GM19372 (cell line): ENCODE measurements around the gene TNFRSF18.

Experiments used
- ATAC-seq: cut with Tn5 transposase; IDR thresholded peaks from one replicate; pipeline ENCODE4 v1.9.1; 2021; ENCODE audit warnings: mild to moderate bottlenecking, low read depth, moderate library complexity; ENCODE audit not compliant: unreplicated experiment

The TNFRSF18 gene

DNA sequence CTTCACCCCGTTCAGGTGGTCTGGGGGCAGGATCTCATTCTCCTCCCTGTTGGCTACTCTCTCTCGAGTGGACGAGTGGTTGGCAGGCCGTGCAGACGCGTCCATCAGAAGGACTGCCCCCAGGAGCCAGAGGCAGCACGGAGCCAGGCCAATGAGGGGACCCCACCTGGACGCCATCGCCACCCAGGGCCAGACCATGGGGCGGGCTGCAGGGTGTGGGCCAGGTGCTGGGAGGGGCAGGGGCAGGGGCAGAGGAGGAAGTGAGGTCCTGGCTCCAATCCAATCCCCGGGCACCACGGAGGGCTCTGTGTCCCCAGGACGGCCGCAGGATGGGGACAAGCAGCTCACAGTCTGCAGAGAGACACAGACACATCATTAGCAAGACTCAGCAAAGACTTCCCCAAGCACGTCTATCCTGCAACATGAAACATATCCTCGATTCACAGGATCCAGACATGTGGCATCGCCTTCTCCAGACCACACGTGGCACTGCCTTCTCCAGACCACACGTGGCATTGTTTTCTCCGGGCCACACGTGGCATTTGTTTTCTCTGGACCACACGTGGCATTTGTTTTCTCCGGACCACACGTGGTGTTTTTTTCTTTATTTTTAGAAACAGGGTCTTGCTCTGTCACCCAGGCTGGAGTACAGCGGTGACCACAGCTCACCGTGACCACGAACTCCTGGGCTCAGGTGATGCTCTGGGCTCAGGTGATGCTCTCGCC lies 22.4 kb upstream of the TNFRSF18 start:
- ATAC-seq = no peak

DNA sequence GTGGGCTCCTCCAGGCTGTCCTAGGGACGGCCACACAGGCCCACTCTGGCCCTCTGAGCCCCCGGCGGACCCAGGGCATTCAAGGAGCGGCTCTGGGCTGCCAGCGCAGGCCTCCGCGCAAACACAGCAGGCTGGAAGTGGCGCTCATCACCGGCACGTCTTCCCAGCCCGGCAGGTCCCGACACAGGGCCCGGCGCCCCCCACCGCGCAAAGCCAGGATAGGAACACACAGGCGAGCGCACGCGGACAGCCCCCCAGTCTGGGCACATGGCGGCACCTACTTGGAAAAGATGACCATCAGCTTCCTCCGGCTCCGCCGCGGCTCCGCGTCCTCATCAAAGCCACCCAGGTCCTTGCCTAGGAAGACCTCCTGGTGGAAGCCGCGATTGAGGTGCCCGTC lies 21.8 kb upstream of the TNFRSF18 start:
- no peak for ATAC-seq

DNA sequence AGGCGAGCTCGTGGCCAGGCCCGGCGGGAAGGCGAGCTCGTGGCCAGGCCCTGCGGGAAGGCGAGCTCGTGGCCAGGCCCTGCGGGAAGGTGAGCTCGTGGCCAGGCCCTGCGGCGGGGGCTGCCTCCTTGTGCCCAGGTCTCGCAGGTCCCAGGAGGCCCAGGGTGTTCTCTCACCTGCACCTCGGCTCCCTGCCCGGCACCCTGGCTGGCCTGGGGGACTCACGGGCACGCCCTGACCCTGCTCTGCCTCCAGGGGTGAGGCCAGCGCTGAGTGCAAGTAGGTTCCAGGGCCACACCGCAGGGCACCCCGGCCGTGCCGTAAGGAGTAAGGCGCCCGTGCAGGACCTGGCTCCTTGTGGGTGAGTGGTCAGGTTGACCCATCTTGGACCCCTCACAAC lies 21.0 kb upstream of the TNFRSF18 start:
- no peak for ATAC-seq

DNA sequence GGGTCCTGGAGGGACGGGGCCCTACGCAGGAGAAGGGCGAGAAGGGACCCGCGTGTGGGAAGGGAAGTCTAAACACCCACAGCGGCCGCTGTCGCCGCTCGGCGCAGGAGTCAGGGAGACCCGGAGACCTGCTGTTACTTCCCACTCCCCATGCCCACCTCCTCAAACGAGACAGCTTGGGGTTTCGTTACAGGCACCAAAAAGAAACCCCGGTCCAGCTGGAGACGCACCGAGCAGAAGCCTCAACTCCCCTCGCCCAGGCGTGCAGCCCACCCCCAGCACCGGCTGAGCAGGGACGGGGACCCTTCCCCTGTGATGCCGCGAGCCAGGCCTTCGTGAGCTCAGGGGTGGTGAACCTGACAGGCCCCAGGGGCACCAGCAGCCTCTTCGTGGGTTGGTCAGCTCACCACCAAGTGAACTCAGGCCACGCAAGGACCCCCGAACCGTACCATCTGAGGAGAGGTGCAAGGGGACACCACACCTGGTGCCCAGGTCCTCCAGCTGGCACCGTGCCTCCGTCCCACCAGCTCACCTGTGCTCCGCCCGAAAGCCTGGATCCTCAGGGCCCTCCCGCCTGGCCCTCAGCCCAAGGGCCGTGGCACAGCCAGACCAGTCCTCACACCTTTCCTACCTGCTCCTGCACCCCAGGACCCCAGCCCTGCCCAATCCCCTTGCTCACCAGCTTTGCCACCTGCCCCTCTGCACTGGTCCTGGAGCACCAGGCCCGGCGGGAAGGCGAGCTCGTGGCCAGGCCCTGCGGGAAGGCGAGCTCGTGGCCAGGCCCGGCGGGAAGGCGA lies 20.4 kb upstream of the TNFRSF18 start:
- ATAC-seq = no peak

DNA sequence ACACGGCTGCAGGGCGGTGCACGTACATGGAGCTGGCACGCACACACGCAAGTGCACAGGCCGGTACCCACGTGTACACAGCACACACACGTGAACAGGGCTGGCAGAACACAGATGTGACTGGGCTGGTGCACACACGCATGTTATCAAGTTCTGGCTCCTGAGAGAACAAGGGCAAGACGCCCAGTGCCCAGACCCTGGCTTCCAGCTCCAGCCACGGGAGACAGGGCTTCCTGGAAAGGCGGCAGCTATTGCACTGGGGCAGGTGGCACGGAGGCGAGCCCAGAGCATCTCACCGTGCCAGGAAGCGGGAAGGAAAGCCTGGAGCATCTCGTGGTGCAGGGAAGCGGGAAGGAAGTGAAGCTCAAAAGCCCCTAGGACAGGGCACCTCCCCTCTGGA lies 19.5 kb upstream of the TNFRSF18 start:
- no peak for ATAC-seq

DNA sequence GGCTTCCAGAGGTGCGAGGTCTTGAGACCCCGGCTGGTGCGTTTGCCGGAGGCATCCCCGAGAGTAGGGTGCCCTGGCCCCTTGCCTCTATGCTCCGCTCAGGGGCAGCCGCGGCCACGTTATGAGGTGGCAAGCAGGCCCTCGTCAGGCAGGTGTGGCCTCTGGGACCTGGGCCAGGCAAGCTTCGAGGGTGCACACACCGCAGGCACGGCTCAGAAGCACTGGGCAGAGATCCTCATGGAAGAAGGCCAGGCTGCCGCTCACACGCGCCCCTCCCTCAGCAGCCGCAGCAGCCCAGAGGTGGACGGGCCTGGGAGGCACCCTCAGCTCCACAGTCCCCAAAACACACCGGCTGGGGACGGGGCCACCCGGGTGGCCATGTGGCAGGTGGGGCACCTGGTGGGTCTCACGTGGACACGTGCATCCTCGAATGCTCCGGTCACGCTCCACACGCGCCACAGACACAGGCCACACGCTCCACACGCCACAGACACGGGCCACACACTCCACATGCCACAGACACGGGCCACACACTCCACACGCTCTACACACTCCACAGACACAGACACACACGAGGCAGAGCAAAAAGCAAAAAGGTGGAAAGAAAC lies 18.9 kb upstream of the TNFRSF18 start:
- no peak for ATAC-seq

DNA sequence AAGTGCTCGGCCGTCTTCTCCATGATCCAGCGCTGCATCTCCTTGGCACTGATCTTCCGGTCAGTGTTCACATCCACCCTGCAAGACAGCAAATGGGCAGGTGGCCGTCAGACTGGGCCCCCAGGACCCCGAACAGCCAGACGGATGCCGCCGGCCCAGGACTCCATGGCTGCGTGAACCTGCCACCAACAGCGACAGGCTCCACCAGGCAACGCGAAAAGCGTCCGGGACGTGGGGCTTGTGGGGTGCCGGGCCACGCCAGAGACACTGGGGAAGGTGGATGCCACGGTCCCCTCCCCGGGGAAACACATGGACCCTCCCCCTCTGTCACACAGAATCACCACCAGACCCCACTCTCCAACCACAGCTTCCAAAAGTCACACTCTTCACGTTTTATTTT lies 17.5 kb upstream of the TNFRSF18 start:
- no peak for ATAC-seq

DNA sequence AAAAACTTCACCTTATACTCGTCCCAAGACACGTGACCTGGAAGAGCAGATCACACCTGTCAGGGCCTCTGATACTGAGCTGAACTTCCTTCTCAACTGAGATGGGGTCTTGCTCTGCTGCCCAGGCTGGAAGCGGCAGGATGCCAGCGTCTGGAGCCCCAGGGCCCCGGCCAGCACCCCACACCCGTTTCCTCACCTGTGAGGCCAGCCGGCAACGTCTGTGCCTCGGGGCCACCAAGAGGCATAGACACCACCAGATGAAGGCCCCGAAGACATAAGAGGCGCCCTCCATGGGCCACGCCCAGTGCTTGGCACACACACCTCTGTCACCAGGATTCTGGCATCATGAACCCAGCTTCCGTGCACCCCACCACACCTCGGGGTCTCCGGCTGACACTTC lies 16.9 kb upstream of the TNFRSF18 start:
- ATAC-seq = no peak

DNA sequence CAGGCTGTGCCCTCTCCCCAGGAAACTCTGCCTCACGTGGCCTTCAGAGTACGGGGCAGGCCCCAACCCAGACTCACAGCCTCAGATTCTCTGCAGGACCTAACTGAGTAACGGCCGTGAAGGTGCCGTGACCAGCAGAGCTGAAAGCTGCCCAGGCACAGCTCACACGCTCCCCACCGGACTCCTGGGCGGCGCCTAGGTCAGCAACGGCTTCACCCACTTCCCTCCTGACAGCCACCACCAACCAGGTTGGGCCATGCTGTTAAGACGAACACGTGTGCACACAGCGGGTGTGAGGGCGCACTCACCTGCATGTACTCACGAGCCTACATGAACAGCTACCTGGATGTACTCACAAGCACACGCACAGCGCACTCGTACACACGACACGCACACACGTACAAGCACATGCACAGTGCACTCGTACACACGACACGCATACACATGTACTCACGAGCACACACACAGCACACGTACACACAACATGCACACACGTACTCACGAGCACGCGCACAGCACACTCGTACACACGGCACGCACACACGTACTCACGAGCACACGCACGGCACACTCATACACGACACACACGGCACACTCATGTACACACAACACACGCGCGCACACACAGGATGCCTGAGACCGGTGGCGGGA lies 16.3 kb upstream of the TNFRSF18 start:
- ATAC-seq = no peak

DNA sequence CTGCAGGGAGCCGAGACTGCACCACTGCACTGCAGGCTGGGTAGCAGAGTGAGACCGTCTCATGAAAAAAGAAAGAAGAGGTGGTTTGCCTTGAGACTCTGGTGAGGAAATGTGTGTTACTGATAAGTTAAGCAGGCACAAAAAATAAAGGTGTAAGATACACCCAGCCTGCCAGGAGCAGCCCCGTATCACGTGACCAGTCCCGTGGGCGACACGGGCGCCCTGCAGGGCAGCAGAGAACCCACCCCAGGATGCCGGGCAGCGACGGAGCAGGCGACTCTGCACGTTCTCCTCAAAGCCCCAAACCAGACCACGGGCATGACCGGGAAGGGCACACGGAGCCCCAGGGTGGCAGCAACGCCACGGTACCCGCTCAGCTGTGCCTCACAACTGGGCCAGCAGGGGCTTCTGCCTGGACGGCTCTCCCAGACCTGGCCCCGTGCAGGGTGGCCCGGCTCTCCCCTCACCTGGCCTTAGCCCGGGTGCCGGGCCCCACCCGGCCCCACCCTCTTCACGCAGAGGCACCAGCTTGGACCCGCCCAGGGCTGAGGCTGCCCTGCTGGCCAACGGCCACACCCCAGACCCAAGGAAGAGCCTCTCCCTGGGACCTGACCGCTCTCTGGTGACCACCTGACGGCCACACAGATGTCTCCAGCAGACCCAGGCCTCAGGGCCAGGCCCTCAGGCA lies 15.6 kb upstream of the TNFRSF18 start:
- no peak for ATAC-seq

DNA sequence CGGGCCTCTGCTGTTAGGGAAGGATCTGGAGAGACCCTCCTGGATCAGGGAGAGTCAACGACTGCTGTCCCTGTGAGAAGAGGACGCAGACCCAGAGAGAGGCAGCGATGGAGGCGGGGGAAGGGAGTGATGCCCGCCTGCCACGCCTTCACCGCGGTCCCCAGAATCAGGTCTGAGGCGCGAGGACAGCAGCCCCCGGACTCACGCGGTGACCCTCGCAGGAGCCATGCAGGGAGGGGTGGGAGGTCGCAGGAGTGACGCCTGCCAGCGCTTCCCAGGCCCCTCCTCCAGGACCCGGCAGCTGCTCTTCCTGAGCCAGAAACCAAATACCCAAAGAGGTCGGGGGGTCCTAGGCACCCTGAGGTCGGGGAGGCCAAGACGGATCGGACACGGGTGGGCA lies 13.8 kb upstream of the TNFRSF18 start:
- no peak for ATAC-seq

DNA sequence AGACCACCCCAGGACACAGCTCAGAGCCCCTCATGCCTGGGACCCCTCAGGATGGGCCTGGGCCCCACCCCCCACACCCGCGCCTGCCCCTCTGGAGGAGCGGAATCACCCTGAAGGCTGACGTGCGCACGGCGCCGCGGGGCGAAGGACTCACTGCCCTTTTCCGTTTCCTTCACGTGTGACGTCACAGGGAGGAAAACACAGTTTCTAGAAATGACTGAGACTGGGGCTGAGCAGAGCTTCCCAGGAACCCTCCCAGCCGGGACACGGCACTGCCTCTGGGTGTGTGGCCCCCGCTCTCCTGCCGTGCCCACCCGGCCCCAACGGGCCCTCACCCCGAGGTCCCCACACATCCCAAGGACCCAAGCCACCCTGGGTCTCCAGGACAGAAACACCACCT lies 12.9 kb upstream of the TNFRSF18 start:
- no peak for ATAC-seq

DNA sequence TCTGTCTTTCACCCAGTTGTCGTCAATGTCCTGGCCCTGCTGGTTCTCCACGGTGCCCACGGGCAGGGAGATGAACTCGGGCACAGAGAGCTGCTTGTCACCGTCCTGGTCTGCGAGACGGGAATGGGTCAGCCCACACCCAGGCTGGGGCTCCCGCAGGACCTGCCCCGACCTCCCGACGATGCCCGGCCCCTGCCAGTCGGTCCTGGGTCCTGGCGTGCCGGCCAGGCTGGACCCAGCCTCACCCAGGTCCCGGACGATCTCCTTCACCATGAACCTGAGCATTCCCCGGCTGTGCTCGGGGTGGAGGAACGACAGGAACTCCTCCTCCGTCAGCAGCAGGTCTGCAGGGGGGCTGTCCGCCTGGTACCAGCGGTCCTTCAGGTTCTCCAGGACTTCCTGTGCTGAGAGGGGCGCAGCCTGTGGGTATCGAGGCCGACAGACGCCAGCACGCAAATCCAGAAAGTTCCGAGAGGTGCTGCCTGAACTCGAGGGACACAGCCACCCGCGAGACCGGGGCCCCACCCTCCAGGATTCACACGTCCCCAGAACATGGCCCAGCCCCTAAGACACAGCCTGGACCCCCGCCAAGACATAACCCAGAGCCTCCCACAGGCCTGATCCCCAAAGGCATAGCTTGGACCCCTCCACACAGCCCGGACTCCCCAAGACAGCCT lies 12.3 kb upstream of the TNFRSF18 start:
- no peak for ATAC-seq

DNA sequence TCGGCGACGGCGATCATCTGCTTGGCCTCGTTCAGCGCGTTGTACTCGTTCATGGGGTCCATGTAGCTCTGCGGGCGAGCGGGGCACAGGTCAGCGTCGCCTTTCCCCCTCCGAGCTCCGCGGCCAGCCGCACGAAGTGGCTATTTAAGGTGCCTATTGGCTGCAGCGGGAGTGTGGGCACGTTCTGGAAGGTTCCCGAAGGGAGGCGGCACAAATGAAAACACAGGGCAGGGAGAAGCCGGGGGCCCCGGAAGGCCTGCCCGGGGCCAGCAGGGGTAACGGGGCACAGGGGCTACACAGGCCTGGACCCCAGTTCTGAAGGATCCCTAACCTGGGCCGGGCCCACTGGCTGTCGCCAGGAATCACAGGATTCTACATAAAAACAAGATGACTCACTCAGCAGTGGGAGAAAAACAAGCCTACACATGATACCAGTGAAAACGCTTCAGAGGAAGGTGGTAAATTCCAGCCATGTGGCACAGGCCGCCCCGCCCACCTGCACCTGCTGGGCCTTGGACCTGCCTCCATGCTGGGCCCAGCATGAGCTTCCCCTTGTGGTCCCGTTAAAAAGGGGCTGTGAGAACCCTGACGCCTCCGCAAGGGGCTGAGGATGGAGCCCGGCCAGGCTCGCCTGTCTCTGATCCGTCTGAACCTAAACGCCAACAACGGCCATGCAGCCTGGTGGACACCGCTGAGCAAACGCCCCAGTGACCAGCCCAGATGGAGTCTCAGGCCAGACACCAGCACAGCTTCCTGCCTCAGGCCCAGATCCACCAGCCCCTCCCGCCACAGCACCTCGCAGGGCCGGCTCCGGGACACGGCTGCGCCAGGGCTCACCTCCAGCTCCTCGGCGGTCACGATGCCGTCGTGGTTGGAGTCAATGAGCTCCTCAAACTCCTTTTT lies 11.5 kb upstream of the TNFRSF18 start:
- no peak for ATAC-seq

DNA sequence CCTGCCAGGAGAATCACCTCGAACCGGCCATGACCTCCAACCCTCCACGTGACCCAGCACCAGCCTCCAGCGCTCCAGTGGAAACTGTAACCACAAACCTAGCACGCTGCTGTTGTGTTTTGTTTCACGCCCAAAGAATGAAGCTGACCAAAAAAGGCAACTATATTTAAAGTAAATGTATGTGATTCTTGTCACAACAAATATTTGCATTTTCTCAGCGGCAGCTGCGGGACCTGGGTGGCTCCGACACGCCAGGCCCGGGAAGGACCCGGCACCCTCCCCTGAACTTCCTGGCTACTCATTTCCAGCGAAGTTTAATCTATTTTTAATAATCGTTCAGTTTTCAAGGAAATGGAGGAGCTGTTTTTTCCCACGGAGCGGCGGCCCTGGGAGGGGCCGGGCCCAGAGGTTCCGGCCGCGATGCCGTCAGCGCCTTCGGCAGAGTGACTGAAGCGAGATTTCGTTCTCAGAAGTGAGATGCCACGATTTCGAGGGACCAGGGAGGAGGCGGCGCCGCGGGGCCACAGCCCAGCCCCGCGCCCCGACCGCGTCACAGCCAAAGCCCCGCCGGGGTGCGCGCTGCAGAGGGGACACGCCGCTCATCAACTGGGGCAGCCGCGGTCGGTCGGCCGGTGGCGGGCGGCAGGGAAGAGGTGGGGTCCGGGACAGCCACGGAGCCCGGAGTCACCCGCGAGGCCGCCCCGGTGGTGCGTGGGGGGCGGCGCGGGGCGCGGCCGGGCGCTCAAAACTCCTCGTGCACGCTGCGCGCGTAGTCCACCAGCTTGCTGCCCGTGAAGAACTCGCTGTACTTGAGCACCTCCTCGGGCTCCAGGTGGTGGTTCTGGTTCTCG lies 10.6 kb upstream of the TNFRSF18 start:
- ATAC-seq = no peak

DNA sequence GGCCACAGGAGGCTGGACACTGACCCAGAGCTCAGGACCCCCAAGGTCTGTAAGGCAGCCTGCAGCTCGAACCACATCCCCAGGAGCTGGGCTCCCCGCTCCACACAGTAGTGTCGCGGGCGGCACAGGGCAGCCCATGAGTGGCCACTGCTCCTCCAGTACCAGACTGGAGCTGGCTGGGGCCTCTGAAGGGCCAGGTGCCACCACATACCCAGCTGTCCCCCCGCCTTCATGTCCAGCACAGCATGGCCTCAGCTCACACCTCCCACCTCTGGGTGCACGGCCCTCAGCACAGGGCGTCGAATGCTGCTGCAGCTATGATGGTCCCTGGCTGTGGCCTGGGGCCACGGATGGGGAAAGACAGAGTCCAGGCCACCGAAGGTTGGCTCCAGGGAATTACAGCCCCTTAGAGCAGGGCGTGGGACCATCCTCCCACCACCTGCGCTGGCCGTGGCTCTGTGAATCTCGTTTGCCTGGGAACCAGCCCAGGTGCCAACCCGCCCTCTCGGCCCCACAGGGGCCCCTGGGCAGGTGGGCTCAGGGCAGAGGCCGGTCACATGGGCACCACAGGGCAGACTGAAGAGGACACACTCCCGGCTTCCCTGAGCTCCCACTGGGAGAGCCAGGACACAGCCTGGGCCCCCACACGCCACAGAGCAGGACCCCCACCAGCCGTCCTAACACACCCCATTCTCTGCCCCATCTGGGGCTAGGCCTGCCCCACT lies 9.7 kb upstream of the TNFRSF18 start:
- ATAC-seq = no peak

DNA sequence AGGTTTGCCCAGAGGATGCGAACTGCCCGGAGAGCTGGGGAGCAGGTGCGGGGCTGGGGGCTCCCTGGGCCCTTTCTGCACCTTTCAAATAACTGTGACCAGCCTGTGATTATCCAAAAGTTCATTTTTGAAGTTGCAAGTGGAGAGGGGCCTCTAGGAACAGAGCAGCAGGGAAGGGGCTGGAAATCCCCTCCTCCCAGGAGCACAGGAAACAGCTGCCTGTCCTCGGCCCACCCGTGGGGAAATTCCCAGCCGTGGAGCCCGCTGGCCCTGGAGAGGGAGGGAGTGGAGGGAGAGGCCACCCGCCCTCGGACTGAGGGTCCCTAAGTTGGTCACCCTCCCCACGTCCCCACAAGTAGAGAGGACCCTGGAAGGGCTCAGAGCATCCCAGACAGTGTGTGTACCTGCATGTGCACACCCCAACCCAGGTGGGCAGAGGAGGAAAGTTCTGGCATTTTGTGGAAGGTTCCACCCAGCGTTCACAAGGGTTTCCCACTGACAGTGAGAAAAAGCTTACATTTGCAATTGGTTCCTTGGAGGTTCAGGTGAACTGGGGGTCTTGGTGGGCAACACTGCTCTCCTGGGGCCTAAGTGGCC lies 8.8 kb upstream of the TNFRSF18 start:
- ATAC-seq = no peak
